Heart left ventricle (tissue), 16 donors: Measurements from ENCODE around the gene PRKCH. TPM values are rescaled to one million over a fixed set of nuclear protein-coding genes. Genes with fewer than 3 reads are reported as not detected.

Experiments
- ATAC-seq, 4 donors: fragments of 200-7000 bp; cut with Tn5 transposase; one replicate each; pipeline ENCODE4 v1.9.1; 2020 to 2022; ENCODE audit warnings: moderate library complexity in 4 of 4, mild to moderate bottlenecking in 3 of 4, moderate number of reproducible peaks in 1 of 4
- DNase-seq, 5 donors: peaks; one replicate each; pipeline ENCODE4 v3.0.0-alpha.2; 2020
- H3K27ac ChIP-seq, 12 donors: fragments of 200-600 bp; sonication (generic) in 4 of 12; one replicate each; pipeline versions ENCODE4 v1.5.0 to v1.8.0; 2016 to 2022; ENCODE audit warnings: mild to moderate bottlenecking in 2 of 12
- H3K27me3 ChIP-seq, 9 donors: fragments of 200-600 bp; sonication (generic) in 2 of 9; one replicate each; pipeline versions ENCODE4 v1.5.1 to v1.8.0; 2016 to 2022; ENCODE audit warnings: mild to moderate bottlenecking in 3 of 9
- H3K36me3 ChIP-seq, 9 donors: fragments of 200-600 bp; sonication (generic) in 2 of 9; one replicate each; pipeline versions ENCODE4 v1.5.0 to v1.8.0; 2018 to 2022; ENCODE audit warnings: mild to moderate bottlenecking in 2 of 9
- H3K4me1 ChIP-seq, 12 donors: fragments of 200-600 bp; sonication (generic) in 4 of 12; one replicate each; pipeline versions ENCODE4 v1.5.0 to v1.8.0; 2016 to 2022; ENCODE audit warnings: mild to moderate bottlenecking in 3 of 12
- H3K4me3 ChIP-seq, 12 donors: fragments of 200-600 bp; sonication (generic) in 4 of 12; one replicate each; pipeline versions ENCODE4 v1.5.0 to v1.8.0; 2017 to 2022; ENCODE audit warnings: mild to moderate bottlenecking in 9 of 12, moderate library complexity in 4 of 12
- H3K9me3 ChIP-seq, 12 donors: fragments of 200-600 bp; sonication (generic) in 4 of 12; one replicate each; pipeline versions ENCODE4 v1.5.0 to v1.8.0; 2016 to 2022; ENCODE audit warnings: mild to moderate bottlenecking in 1 of 12
- CTCF ChIP-seq, 12 donors: fragments of 200-600 bp; sonication (generic) in 4 of 12; IDR thresholded peaks; one replicate each; pipeline versions ENCODE4 v1.5.0 to v1.8.0; 2018 to 2022; ENCODE audit warnings: antibody characterized with exemption in 12 of 12, mild to moderate bottlenecking in 5 of 12
- POLR2A ChIP-seq, 2 donors: fragments of 450-650 bp; IDR thresholded peaks; one replicate each; pipeline ENCODE4 v1.6.1; 2017; ENCODE audit warnings: antibody characterized with exemption in 2 of 2, mild to moderate bottlenecking in 2 of 2, moderate library complexity in 2 of 2
- WGBS, 4 donors: extraction: QIAGEN DNeasy Blood & Tissue Kit in 2 of 4; methylation state at CpG; one replicate each; pipeline versions ENCODE4 v1.1.5 to v1.1.7; 2013 to 2018; 5-methylcytosine and 5-hydroxymethylcytosine counted together
- intact Hi-C, 10 donors: fragments of 100-400 bp; cut with DNase I; formaldehyde crosslinking; loops; one replicate each; pipeline versions ENCODE4 v1.11.1 to v1.14.2; 2022
- polyA plus RNA-seq, 2 donors: library from polyadenylated mRNA; stranded (reverse); fragments of 200-250 nt; gene quantifications; one replicate each; pipeline ENCODE4 v1.2.3, GENCODE V29; 2013
- total RNA-seq, 9 donors: library from RNA; depleted of rRNA in 2 of 9; stranded (reverse); fragments of >200 nt in 2 of 9; fragmentation: NEBNext Ultra II Directional in 3 of 9; extraction: Animal tissue kit (Norgen Biotek cat#: 25700) in 3 of 9; gene quantifications; one replicate each; pipeline versions ENCODE4 v1.1.0 to v1.2.4, GENCODE V29; 2016 to 2023
- donor health status: ischemic (EF 13 %, LVEDD 7.1; RV severe dilation, severe dysfunction).
- donor health status: healthy with polysubstance abuse.
- donor health status: DM: no; HTN: yes; CAD: no.
- donor health status: DM: no; HTN: no; CAD: no.
- donor health status: ischemic (EF 25% LVEDD 6.9; RV normal size, moderate dysfunction).
- donor health status: ischemic (EF 25% LVEDD 5.7; RV mildly dilated, moderate dysfunction).
- donor health status: healthy.
- donor health status: DM: yes; HTN: yes; CAD: no.
- donor health status: ischemic (EF 35%, LVEDD 5.7; RV mildly dilated, moderate dysfunction).
- donor health status: nonischemic (EF 11% LVEDD 7.7; RV severe dilation, severe dysfunction).
- donor health status: DM: yes; HTN: yes; CAD: no.
- donor health status: PGD.
- donor health status: ischemic (EF 29% LVEDD 5.4; RV normal size, mild dysfunction).
- donor health status: nonischemic (EF 23%, LVEDD 6.1; RV moderate dilation, normal function).

The PRKCH gene
- total and polyA plus RNA-seq, 11 donors, result 6.1 to 49.2 (median 21.7) TPM

- Histone ChIP-seq H3K27ac (peak overlapping the region in 1 of 12 donors; percentile 38), H3K36me3 (peaks cover 0 to 10% (median 0%) of the 10 kb centered on the region in 9 donors)
- TF ChIP-seq POLR2A (IDR thresholded peaks at IDR 0.05) (no peak), CTCF (IDR thresholded peaks at IDR 0.05) (no peak)
These were observed 122.1 kb downstream of the PRKCH start for GRCh38 chr14:61443481-61443880.

GRCh38 chr14:61444215-61444768, 122.9 kb downstream of the PRKCH start:
- WGBS, 4 donors, result 74 to 85% (median 79%) methylated on average over 5 of the region's 5 CpGs
- peak in 1 of 4 donors; percentile 61 for ATAC-seq
- intact Hi-C loops, result no loop called here
- no peak for TF ChIP-seq CTCF (IDR thresholded peaks at IDR 0.05)
- no peak for TF ChIP-seq POLR2A (IDR thresholded peaks at IDR 0.05)
- peaks cover 3 to 32% (median 13%) of the 10 kb centered on the region in 12 donors for H3K4me1 ChIP-seq
- H3K9me3 ChIP-seq, result no peaks in the 10 kb centered on the region
- peaks cover 0 to 10% (median 0%) of the 10 kb centered on the region in 9 donors for H3K36me3 ChIP-seq
- no peaks in the 10 kb centered on the region for H3K27me3 ChIP-seq
- no peak for DNase-seq
- no peak overlapping the region for H3K4me3 ChIP-seq
- H3K27ac ChIP-seq, result peak overlapping the region in 1 of 12 donors; percentile 38

More at GRCh38 chr14:61443481-61443880, 122.1 kb downstream of the PRKCH start:
- DNase-seq (no peak), ATAC-seq (no peak)
- intact Hi-C loops, result no loop called here
- no peak overlapping the region for H3K4me3 ChIP-seq
- H3K27me3 ChIP-seq, result no peaks in the 10 kb centered on the region
- 92 to 97% (median 94%) methylated on average over 3 of the region's 3 CpGs for WGBS, 4 donors
- H3K9me3 ChIP-seq, result no peaks in the 10 kb centered on the region
- H3K4me1 ChIP-seq, result peaks cover 6 to 40% (median 21%) of the 10 kb centered on the region in 12 donors

- ATAC-seq (no peak), DNase-seq (no peak)
- intact Hi-C loops, result loop anchor here in 7 of 10 donors (5.0 to 10.0 kb wide), 5 partner anchors 117 to 673 kb away; partner anchors contain the start of gene PRKCH (in 2 of the 7)
- H3K4me1 ChIP-seq, result peaks cover 0 to 28% (median 10%) of the 10 kb centered on the region in 12 donors
- peaks cover 0 to 32% (median 9%) of the 10 kb centered on the region in 9 donors for H3K36me3 ChIP-seq
- no peaks in the 10 kb centered on the region for H3K27me3 ChIP-seq
- H3K9me3 ChIP-seq, result no peaks in the 10 kb centered on the region
- peak overlapping the region in 1 of 12 donors; percentile 71 for H3K27ac ChIP-seq
- TF ChIP-seq POLR2A (IDR thresholded peaks at IDR 0.05) (no peak), CTCF (IDR thresholded peaks at IDR 0.05) (no peak)
- 45 to 56% (median 52%) methylated on average over 2 of the region's 2 CpGs for WGBS, 4 donors
- H3K4me3 ChIP-seq, result no peak overlapping the region
These were observed 130.1 kb downstream of the PRKCH start for GRCh38 chr14:61451491-61451890.

- ATAC-seq (no peak), DNase-seq (no peak)
- Histone ChIP-seq H3K9me3 (no peaks in the 10 kb centered on the region), H3K4me1 (peaks cover 0 to 29% (median 11%) of the 10 kb centered on the region in 12 donors), H3K27me3 (no peaks in the 10 kb centered on the region), H3K4me3 (no peak overlapping the region), H3K36me3 (peaks cover 0 to 29% (median 9%) of the 10 kb centered on the region in 9 donors), H3K27ac (peak overlapping the region in 1 of 12 donors; percentile 71)
- intact Hi-C loops, result loop anchor here in 7 of 10 donors (5.0 to 10.0 kb wide), 5 partner anchors 117 to 673 kb away; partner anchors contain the start of gene PRKCH (in 2 of the 7)
- 92 to 94% (median 92%) methylated on average over 6 of the region's 6 CpGs for WGBS, 4 donors
- TF ChIP-seq CTCF (IDR thresholded peaks at IDR 0.05), result no peak
- no peak for TF ChIP-seq POLR2A (IDR thresholded peaks at IDR 0.05)
These were observed 130.6 kb downstream of the PRKCH start for GRCh38 chr14:61451891-61452400.
